ENCODE measurements around the gene SDF2L1.
"Not testable (repeated sequence)": the region's sequence is repeated elsewhere in the genome, so short reads cannot be mapped to it uniquely, and the experiment has no call there.

The SDF2L1 gene

GRCh38 chr22:21661991-21662390 lies 19.9 kb downstream of the SDF2L1 start:
- DNase-seq (ENCODE audit: low read depth in 2 of 2) = no peak

- DNase-seq (ENCODE audit: low read depth in 2 of 2) = no peak
These were observed 21.6 kb downstream of the SDF2L1 start for GRCh38 chr22:21663738-21664137.

GRCh38 chr22:21665047-21665851 lies 23.1 kb downstream of the SDF2L1 start:
- no peak for DNase-seq (ENCODE audit: low read depth in 2 of 2)

- DNase-seq (ENCODE audit: low read depth in 2 of 2) = no peak
These were observed 24.7 kb downstream of the SDF2L1 start for GRCh38 chr22:21666786-21667185.

DNA sequence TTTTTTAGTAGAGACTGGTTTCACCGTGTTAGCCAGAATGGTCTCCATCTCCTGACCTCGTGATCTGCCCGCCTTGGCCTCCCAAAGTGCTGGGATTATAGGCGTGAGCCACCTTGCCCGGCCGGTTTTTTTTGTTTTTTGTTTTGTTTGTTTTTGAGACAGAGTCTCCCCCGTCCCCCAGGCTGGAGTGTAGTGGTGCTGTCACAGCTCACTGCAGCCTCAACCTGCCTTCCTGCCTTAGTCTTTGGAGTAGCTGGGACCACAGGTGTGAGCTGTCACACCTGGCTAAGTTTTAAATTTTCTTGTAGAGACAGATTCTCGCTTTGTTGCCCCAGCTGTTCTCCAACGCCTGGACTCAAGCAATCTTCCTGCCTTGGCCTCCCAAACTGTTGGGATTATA lies 26.9 kb downstream of the SDF2L1 start:
- DNase-seq (ENCODE audit: low read depth in 2 of 2) = no peak

DNA sequence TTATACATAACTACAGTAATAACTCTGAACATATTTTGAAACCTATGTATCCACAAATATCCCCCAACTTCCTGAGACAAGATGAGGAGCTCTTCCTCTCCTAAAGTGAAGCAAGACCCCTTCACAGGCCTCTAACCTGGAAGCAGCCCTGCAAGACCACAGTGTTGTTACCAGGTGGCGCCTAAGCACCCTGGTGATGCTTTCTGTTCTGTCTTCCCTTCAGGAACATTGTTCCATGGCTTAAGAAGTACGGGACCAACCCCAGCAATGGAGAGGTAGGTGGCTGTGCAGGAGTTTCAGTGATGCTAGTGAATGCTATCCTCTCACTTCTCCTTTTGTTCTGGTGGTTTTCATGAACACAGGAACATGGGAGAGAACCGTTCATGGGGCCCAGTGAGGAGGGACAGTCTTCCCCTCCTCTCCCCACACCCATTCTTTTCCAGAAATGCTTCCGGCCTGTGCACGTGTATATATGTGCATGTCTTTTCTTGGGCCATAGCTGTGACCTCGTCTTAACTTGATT lies 30.1 kb downstream of the SDF2L1 start:
- DNase-seq (ENCODE audit: low read depth in 2 of 2) = no peak

GRCh38 chr22:21673534-21674321 lies 31.6 kb downstream of the SDF2L1 start:
- DNase-seq (ENCODE audit: low read depth in 2 of 2) = no peak

GRCh38 chr22:21674638-21675245 lies 32.6 kb downstream of the SDF2L1 start:
- no peak for DNase-seq (ENCODE audit: low read depth in 2 of 2)

DNA sequence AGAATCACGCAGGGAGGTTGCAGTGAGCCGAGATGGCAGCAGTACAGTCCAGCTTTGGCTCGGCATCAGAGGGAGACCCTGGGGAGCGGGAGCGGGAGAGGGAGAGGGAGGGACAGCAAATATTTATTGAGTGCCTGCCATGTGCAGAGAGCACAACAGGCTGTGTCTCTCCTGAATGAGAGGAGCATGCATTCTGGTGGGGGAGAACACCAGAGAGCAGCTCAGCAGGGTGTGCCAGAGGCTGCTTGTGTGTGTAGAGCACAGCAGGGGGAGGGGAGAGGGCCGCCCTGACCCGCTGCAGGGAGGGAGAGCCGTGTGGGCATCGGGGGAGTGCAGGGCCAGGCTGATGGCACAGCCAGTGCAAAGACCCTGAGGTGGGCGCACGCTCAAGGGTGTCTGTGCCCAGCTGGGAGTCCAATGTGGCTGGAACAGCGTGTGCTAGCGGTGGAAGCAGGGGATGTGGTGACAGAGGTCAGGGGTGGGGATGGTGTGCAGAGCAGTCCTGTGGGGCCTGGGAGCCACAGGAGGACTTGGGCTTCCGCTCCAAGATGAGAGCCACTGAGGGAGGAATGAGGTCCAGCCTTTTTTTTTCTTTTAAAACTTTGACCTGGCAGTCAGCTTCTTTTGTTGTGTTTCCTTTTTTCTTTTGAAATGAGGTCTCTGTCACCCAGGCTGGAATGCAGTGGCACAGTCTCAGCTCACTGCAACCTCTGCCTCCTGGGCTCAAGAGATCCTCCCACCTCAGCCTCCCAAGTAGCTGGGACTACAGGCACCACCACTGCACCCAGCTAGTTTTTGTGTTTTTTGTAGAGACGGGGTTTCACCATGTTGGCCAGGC lies 35.7 kb downstream of the SDF2L1 start:
- no peak for DNase-seq (ENCODE audit: low read depth in 2 of 2)

GRCh38 chr22:21678842-21679241 lies 36.7 kb downstream of the SDF2L1 start:
- DNase-seq (ENCODE audit: low read depth in 2 of 2) = not testable (repeated sequence)

GRCh38 chr22:21679383-21679782 lies 37.3 kb downstream of the SDF2L1 start:
- DNase-seq (ENCODE audit: low read depth in 2 of 2) = no peak

DNA sequence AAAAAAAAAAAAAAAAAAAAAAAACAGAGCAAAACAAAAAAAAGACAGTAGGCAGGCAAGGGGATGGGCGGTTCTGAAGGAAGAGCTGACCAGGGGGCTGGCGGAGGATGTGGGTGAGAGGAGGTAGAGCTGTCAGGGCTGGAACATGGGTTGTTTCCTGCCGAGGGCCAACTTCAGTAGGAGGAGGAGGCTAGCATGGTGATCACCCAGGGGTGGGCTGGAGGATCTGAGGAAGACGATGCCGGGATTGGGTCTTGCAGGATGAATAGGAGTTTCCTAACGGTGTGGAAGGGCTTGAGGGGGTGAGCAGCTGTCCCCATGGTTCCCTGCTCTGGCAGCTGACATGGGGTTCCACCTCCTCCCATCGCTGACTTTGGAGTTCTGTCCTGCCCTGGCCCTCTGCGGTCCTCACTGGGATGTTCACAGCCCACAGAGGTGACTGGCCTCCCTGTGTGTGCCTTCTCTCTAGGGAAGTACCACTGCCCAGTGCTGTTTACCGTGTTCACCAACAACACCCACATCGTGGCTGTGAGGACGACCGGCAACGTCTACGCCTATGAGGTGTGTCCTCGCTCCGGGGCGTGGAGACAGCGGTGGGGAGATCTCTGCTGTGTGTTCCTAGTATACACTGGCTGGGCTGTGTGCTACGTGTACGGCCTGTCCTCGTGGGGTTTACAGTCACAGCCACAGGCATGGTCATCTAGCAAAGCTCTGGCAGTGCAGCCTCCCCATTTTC lies 38.9 kb downstream of the SDF2L1 start:
- no peak for DNase-seq (ENCODE audit: low read depth in 2 of 2)

GRCh38 chr22:21681566-21682370 lies 39.7 kb downstream of the SDF2L1 start:
- no peak for DNase-seq (ENCODE audit: low read depth in 2 of 2)

DNA sequence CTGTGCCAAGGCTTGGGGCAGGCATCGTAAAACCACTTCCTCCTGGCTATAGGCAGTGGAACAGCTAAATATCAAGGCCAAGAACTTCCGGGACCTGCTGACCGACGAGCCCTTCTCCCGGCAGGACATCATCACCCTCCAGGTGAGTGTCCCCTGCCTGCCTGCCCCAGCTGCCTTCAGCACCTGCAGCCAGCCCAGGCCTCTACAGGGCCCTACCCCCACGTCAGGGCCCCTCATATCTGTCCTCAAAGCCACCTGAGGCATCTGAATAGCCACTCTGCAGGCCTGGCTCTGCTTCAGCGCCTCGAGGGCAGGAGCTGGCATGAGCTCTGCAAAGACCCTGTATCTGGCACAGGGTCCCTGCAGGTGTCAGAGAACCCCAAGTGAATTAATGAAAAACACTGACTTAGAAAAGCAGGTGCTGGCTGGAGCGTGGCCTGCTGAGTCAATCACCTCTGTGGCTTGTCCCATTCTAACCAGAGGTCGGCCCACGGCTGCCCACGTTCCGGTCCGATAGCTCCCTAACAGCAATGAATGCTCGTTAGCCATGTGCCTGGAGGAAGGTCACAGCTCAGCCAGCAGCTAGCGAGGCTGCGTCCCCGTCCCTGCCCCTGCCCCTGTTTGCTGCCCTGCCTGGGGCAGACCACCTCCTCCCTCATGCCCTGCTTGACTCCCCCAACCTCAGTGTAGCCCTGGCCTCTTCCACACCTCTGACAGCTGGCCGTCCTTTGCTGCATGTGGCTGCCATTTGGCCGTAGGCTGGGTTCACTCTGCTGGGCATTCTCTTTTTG lies 40.5 kb downstream of the SDF2L1 start:
- DNase-seq (ENCODE audit: low read depth in 2 of 2) = no peak

- DNase-seq (ENCODE audit: low read depth in 2 of 2) = no peak
These were observed 41.3 kb downstream of the SDF2L1 start for GRCh38 chr22:21683401-21683811.

DNA sequence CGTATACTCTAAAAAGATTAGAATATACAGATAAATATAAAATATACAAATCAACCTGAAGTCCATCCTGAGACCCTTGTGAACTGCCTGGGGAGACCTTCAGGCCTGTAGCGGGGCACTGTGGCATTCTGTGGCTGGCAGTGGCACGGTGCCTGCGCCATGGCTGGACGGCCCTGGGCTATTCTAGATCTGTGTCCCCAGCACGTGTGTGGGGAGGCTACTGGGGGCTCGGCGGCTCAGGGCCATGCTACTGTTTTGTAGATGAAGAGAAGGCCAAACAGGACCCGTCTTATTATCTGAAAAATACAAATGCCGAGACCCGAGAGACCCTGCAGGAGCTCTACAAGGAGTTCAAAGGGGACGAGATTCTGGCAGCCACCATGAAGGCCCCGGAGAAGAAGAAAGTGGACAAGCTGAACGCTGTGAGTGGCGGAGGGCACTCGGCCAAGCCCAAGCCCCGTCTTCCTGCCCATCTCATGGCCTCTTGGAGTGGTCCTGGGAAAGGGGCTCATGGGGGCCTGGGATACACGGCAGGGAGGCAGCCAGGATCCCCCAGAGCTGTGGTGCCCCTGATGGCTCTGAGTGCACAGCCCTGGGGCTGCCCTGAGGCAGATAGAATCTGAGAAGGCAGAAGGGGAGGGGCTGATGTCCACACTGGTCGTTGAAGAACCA lies 42.5 kb downstream of the SDF2L1 start:
- DNase-seq (ENCODE audit: low read depth in 2 of 2) = no peak

DNA sequence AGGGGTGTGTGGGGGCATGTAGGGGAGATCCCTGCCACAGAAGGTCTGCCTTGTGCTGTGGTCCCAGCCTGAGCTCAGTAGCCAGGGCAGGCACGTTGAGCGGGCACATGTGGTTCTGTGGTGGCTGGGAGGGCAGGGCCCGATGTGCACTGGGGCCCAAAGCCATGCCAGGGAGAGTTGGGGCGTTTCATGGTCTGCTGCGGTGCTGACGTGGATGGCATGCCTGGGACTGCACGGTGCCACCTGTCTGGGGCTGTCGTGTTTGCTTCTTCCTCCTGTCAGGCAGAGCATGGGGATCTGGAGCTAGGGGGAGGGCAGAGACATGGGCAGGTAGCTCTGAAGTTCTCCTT lies 43.0 kb downstream of the SDF2L1 start:
- no peak for DNase-seq (ENCODE audit: low read depth in 2 of 2)

DNA sequence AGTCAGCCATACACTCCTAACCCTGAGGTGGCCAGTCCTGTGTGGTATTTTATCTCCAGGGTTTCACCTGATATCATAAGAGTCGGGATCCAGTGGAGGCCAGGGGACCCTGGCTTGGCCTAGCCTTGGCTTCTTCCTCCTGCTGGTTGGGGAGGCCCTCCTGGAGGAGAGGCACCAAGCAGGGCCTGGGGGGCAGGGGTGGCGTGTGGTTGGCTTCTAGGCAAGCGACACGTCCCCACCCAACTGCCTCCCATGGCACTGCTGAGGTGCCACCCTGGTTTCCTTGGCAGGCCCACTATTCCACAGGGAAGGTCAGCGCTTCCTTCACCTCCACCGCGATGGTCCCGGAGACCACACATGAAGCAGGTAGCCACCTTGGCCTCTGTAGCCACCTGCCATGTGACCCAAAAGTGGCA lies 44.1 kb downstream of the SDF2L1 start:
- no peak for DNase-seq (ENCODE audit: low read depth in 2 of 2)

Data from stimulated activated CD8-positive, alpha-beta memory T cell treated with anti-CD3 and anti-CD28 coated beads, Interleukin-7, amount 100 ng/mL, for 1 hour (primary cell).